Measurements from ENCODE around the gene EMILIN3. TPM values are rescaled to one million over a fixed set of nuclear protein-coding genes. Genes with fewer than 3 reads are reported as not detected.

Gene EMILIN3
- total RNA-seq, 1 experiment from 2014 or later = not detected

DNA sequence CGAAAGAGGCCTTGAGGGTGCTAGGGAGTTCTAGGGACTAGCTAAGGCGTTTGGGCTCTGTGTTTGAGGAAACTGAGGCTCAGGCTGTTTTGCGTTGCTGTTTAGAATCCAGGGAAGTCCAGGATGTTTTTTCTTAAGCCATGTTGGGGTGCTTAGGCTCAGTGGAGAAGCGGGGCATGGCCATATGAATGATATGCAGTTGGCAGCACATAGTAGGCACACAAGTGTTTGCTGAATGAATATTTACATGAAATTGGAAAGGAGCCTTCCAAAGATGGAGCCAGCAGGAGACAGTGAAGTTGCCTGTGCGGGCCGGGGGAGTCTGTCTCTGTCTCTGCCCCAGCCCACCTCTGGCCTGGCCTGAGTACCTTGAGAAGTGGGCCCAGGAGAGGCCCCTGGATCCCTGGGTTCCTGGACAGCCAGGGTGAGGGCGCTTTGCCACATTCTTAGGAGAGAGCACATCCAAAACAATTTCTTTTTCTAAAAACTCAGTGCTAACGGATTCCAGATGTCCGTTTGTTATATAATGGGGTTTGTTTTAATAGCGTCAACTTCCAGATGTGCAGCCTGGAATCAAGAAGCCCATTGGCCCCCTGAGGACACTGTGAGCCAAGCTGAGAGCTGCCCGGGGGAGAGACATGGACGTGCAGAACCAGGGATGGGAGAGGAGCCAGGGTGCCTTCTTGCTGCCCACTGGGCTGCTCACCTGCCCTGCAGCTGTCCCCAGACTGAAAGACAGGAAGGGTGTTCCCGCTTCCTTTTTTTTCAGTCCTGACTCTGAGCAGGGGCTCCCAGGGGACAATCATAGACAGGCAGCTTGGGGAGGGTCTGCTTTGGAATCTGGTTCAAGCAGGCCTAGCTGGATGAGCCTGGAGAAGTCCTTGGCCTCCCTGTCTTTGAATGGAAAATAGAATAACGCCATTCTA lies 20.1 kb upstream of the EMILIN3 start:
- Histone ChIP-seq H3K27me3 (ENCODE audit: low read length) (no peaks in the 10 kb centered on the region), H3K36me3 (ENCODE audit: insufficient read depth, low read length) (no peaks in the 10 kb centered on the region), H3K4me3 (ENCODE audit: low read length) (no peak overlapping the region), H3K79me2 (ENCODE audit: low read length) (no peaks in the 10 kb centered on the region), H4K20me1 (ENCODE audit: insufficient read depth, low read depth, low read length) (no peaks in the 10 kb centered on the region), H3K4me2 (ENCODE audit: low read depth, low read length, poor library complexity, severe bottlenecking) (no peak overlapping the region), H3K27ac (ENCODE audit: low read length) (no peak overlapping the region), H3K9me3 (ENCODE audit: low read length) (no peaks in the 10 kb centered on the region), H3K4me1 (ENCODE audit: low read length) (no peaks in the 10 kb centered on the region), H3K9me2 (replicated peaks; ENCODE audit: insufficient read depth, low read length) (no peaks in the 10 kb centered on the region), H3K9ac (ENCODE audit: low read length) (no peak overlapping the region), H2AFZ (ENCODE audit: low read length) (no peak overlapping the region)
- no peak for DNase-seq

DNA sequence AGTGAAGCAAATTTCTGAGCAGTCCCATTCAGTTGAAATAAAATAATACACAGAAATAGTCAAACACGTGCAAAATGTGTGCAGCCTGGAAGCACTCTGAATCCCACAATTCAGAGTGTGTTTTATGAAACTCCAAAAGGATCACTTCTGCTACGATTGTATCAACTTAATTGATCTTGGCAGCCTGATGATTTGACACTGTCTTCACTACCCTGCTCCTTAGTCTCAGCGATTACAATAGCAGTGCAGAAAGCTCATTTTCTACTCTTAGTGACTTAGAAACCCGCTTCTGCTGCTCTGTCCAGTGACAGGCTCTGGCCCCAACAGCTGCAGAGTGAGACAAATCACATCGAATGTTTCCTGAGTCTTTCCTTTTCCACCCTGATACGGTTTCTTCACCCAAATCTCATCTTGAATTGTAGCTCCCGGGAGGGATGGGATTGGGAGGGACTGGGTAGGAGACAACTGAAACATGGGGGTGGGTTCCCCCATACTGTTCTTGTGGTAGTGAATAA lies 16.2 kb upstream of the EMILIN3 start:
- Histone ChIP-seq H3K79me2 (ENCODE audit: low read length) (no peaks in the 10 kb centered on the region), H2AFZ (ENCODE audit: low read length) (no peak overlapping the region), H3K36me3 (ENCODE audit: insufficient read depth, low read length) (no peaks in the 10 kb centered on the region), H3K27me3 (ENCODE audit: low read length) (no peaks in the 10 kb centered on the region), H3K9me3 (ENCODE audit: low read length) (no peaks in the 10 kb centered on the region), H3K9ac (ENCODE audit: low read length) (no peak overlapping the region), H3K9me2 (replicated peaks; ENCODE audit: insufficient read depth, low read length) (no peaks in the 10 kb centered on the region), H3K27ac (ENCODE audit: low read length) (no peak overlapping the region), H3K4me1 (ENCODE audit: low read length) (no peaks in the 10 kb centered on the region), H3K4me3 (ENCODE audit: low read length) (no peak overlapping the region), H3K4me2 (ENCODE audit: low read depth, low read length, poor library complexity, severe bottlenecking) (no peak overlapping the region), H4K20me1 (ENCODE audit: insufficient read depth, low read depth, low read length) (no peaks in the 10 kb centered on the region)
- DNase-seq = no peak

DNA sequence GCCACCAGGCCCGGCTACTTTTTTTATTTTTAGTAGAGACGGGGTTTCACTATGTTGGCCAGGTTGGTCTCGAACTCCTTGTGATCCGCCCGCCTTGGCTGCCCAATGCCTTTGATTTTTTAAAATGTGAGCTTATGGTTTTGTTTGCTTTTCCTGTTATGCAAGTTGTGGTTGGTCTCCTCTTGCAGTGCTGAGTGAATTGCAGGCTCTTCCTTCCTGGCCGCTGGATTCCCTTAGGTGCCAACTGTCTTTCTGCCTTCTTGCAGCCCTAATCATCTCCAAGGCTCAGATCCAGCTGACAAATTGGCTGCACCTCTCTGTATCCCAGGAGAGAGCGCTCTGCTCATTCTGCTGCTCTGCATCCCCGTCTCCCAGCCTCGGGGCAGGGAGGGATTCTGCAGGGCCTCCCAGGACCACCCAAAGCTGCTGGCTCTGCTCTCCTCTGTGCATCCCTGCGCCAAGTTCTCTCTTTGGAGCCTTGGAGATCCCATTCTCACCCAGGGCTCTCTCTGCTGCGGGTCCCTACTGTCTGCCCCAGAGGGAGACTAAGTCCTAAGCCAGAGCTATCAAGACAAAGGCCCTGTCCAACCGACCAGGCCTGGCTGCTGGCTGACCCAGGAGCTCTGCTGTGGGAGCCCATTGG lies 14.1 kb upstream of the EMILIN3 start:
- Histone ChIP-seq H3K4me2 (ENCODE audit: low read depth, low read length, poor library complexity, severe bottlenecking) (no peak overlapping the region), H3K9ac (ENCODE audit: low read length) (no peak overlapping the region), H3K4me3 (ENCODE audit: low read length) (no peak overlapping the region), H3K79me2 (ENCODE audit: low read length) (no peaks in the 10 kb centered on the region), H2AFZ (ENCODE audit: low read length) (no peak overlapping the region), H3K36me3 (ENCODE audit: insufficient read depth, low read length) (no peaks in the 10 kb centered on the region), H3K27me3 (ENCODE audit: low read length) (no peaks in the 10 kb centered on the region), H3K4me1 (ENCODE audit: low read length) (no peaks in the 10 kb centered on the region), H3K9me2 (replicated peaks; ENCODE audit: insufficient read depth, low read length) (no peaks in the 10 kb centered on the region), H3K9me3 (ENCODE audit: low read length) (no peaks in the 10 kb centered on the region), H3K27ac (ENCODE audit: low read length) (no peak overlapping the region), H4K20me1 (ENCODE audit: insufficient read depth, low read depth, low read length) (no peaks in the 10 kb centered on the region)
- DNase-seq = no peak

DNA sequence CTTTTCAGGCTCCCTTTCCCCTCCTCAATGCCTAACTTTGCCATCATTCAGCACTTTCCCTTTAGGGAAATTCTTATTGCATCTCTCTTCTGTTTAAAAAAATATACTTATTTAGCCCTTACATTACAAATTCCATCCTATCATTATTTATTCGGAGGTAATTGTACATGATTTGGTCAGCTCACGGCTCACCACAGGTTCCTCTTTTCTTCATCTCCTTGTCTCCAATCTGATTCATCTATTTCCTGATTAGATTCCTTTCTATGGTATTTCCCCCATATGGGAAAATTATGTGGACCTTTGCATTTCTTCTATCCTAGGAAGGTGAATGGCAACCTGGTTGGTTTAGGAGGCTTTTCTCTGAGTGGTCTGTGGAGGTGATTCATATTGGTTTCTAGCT lies 12.9 kb upstream of the EMILIN3 start:
- Histone ChIP-seq H3K9ac (ENCODE audit: low read length) (no peak overlapping the region), H4K20me1 (ENCODE audit: insufficient read depth, low read depth, low read length) (no peaks in the 10 kb centered on the region), H3K4me2 (ENCODE audit: low read depth, low read length, poor library complexity, severe bottlenecking) (no peak overlapping the region), H3K27ac (ENCODE audit: low read length) (no peak overlapping the region), H3K4me1 (ENCODE audit: low read length) (no peaks in the 10 kb centered on the region), H3K27me3 (ENCODE audit: low read length) (no peaks in the 10 kb centered on the region), H2AFZ (ENCODE audit: low read length) (no peak overlapping the region), H3K36me3 (ENCODE audit: insufficient read depth, low read length) (no peaks in the 10 kb centered on the region), H3K4me3 (ENCODE audit: low read length) (no peak overlapping the region), H3K9me3 (ENCODE audit: low read length) (no peaks in the 10 kb centered on the region), H3K9me2 (replicated peaks; ENCODE audit: insufficient read depth, low read length) (no peaks in the 10 kb centered on the region), H3K79me2 (ENCODE audit: low read length) (no peaks in the 10 kb centered on the region)
- no peak for DNase-seq

DNA sequence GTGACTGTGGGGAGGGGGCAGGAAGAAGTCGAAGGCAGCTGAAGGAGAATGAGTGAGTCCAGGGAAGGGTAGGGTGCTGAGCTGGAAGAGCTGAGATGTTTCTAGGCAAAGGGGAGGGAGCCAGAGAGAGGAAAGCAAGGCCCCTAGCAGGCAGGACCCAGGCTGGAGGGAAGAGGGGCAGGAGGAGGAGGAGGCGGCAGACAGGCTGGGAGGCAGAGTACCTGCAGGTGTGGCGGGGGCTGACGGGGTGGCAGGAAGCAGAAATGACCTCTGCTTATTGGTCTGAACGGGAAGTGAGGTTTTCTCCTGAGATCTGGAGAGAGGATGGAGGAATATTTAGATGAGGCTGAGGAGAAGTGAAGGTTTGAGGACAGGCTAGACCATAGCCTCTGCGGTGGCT lies 10.7 kb upstream of the EMILIN3 start:
- H3K9me2 ChIP-seq (replicated peaks; ENCODE audit: insufficient read depth, low read length) = no peaks in the 10 kb centered on the region
- H3K36me3 ChIP-seq (ENCODE audit: insufficient read depth, low read length) = no peaks in the 10 kb centered on the region
- H3K27me3 ChIP-seq (ENCODE audit: low read length) = no peaks in the 10 kb centered on the region
- no peak overlapping the region for H2AFZ ChIP-seq (ENCODE audit: low read length)
- H4K20me1 ChIP-seq (ENCODE audit: insufficient read depth, low read depth, low read length) = no peaks in the 10 kb centered on the region
- no peak overlapping the region for H3K4me2 ChIP-seq (ENCODE audit: low read depth, low read length, poor library complexity, severe bottlenecking)
- H3K27ac ChIP-seq (ENCODE audit: low read length) = no peak overlapping the region
- H3K4me1 ChIP-seq (ENCODE audit: low read length) = no peaks in the 10 kb centered on the region
- no peak overlapping the region for H3K4me3 ChIP-seq (ENCODE audit: low read length)
- DNase-seq = no peak
- H3K79me2 ChIP-seq (ENCODE audit: low read length) = no peaks in the 10 kb centered on the region
- no peaks in the 10 kb centered on the region for H3K9me3 ChIP-seq (ENCODE audit: low read length)
- H3K9ac ChIP-seq (ENCODE audit: low read length) = no peak overlapping the region

DNA sequence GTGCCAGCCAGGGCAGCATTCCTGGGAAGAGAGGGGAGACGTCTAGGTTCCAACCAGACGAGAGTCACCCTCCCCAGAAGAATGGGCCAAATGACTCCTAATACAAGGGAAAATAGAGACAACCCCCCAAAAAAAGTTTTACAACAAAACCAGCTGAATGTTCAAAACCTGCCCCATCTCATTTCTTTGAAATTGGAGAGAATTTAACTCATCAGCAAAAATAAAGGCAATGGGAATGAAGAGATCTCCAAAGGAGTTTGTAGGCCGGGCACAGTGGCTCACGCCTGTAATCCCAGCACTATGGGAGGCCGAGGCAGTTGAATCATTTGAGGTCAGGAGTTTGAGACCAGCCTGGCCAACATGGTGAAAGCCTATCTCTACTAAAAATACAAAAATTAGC lies 9.7 kb upstream of the EMILIN3 start:
- no peaks in the 10 kb centered on the region for H3K79me2 ChIP-seq (ENCODE audit: low read length)
- no peak for DNase-seq
- H3K9me3 ChIP-seq (ENCODE audit: low read length) = no peaks in the 10 kb centered on the region
- H3K36me3 ChIP-seq (ENCODE audit: insufficient read depth, low read length) = no peaks in the 10 kb centered on the region
- H2AFZ ChIP-seq (ENCODE audit: low read length) = no peak overlapping the region
- no peaks in the 10 kb centered on the region for H3K4me1 ChIP-seq (ENCODE audit: low read length)
- no peak overlapping the region for H3K4me2 ChIP-seq (ENCODE audit: low read depth, low read length, poor library complexity, severe bottlenecking)
- H3K9me2 ChIP-seq (replicated peaks; ENCODE audit: insufficient read depth, low read length) = no peaks in the 10 kb centered on the region
- H3K27me3 ChIP-seq (ENCODE audit: low read length) = no peaks in the 10 kb centered on the region
- no peak overlapping the region for H3K9ac ChIP-seq (ENCODE audit: low read length)
- no peak overlapping the region for H3K4me3 ChIP-seq (ENCODE audit: low read length)
- H3K27ac ChIP-seq (ENCODE audit: low read length) = no peak overlapping the region
- no peaks in the 10 kb centered on the region for H4K20me1 ChIP-seq (ENCODE audit: insufficient read depth, low read depth, low read length)

DNA sequence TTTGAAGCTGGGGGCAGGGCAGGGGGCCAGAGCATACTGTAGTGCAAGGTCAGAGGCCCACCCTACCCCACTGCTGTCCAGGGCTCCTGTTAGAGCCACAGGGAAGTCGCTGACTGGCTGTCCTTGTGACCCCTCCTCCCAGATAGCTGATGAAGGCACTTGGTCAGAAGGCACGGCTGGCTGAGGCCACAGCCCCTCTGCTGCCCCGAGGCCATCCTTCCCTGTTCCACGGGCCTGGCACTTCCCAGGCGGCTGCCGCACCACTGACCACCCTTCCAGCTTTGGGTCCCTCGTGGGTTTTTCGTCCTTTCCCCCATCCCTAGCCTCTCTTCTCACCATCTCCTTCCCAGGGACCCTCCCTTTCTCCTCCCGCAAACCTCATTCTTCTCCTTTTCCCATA lies 9.2 kb upstream of the EMILIN3 start:
- no peak overlapping the region for H3K27ac ChIP-seq (ENCODE audit: low read length)
- H3K27me3 ChIP-seq (ENCODE audit: low read length) = no peaks in the 10 kb centered on the region
- no peak overlapping the region for H3K4me3 ChIP-seq (ENCODE audit: low read length)
- no peaks in the 10 kb centered on the region for H4K20me1 ChIP-seq (ENCODE audit: insufficient read depth, low read depth, low read length)
- H3K9me3 ChIP-seq (ENCODE audit: low read length) = no peaks in the 10 kb centered on the region
- no peaks in the 10 kb centered on the region for H3K36me3 ChIP-seq (ENCODE audit: insufficient read depth, low read length)
- H3K9me2 ChIP-seq (replicated peaks; ENCODE audit: insufficient read depth, low read length) = no peaks in the 10 kb centered on the region
- H3K79me2 ChIP-seq (ENCODE audit: low read length) = no peaks in the 10 kb centered on the region
- DNase-seq = no peak
- H3K4me1 ChIP-seq (ENCODE audit: low read length) = no peaks in the 10 kb centered on the region
- H3K4me2 ChIP-seq (ENCODE audit: low read depth, low read length, poor library complexity, severe bottlenecking) = no peak overlapping the region
- no peak overlapping the region for H2AFZ ChIP-seq (ENCODE audit: low read length)
- H3K9ac ChIP-seq (ENCODE audit: low read length) = no peak overlapping the region
